GM19035 (cell line): Measurements from ENCODE around the gene CDCA3.
"Not testable (repeated sequence)": the region's sequence is repeated elsewhere in the genome, so short reads cannot be mapped to it uniquely, and the experiment has no call there.

Experiments used
- ATAC-seq: cut with Tn5 transposase; IDR thresholded peaks from one replicate; pipeline ENCODE4 v1.9.1; 2021; ENCODE audit not compliant: unreplicated experiment

CDCA3 gene

DNA sequence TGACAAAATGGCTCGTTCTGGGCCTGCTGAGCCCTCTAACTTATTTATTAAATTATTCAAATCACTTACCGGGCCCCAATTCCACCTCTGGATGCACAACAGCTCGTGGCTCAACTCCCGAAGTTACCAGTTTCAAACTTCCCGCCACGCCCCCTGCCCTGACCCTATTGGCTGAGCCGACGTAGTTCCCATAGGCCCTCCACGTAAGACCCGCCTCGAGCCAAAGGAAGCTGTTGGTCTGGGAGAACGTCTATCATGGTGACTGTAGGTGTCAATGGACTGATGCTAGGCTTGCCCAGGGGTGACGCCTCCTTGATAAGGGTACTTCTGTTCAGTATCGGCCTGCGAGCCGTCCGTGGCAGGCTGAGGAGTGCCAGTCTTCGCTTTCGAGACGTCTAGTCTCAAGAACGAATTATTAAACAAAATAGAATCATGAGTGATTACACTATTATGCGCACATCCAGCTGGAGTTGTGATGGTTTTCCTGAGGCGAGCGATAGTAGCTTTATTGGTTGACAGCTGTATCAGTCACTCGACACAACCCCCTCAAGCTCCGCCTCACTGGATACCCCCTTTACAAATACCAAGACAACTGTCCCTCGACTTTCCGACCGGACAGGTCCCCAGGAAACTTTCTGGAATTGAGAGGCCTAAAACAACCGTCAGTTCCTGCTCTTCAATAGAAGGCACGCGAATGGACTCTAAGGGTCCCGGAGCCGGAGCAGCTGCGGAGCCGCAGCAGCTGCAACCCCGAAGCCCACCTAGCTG, at the start of gene CDCA3:
CDCA3 (minus strand) TSS at position 134 of the 768 bp plus-strand sequence. CDS start 334 bp downstream, outside the sequence.
- peak; percentile 53 for ATAC-seq

DNA sequence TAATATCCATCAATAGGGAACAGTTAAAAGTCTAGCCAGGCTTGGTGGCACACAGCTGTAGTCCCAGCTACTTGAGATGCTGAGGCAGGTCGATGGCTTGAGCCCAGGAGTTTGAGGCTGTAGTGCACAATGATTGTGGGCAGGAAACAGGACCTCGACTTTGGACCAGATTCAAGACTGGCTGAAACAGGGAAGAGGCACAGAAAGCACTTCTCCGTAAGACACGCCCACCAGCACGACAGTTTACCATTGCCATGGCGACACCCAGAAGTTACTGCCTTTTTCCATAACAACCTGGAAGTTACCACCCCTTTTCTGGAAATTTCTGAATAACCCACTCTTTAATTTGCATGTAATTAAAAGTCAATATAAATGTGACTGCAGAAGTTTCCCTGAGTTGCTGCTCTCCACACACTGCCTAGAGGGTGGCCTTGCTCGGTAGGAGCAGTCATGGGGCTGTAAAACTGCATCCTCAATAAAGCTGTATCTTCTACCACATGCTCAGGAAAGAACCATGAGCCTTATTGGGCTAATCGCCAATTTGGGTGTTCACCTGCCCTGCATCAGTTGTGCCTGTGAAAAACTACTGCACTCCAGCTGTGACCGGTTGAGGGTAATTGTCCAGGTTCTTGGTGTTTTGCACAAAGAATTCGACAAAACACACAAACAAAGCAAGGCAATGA, 48.9 kb upstream of the CDCA3 start:
- ATAC-seq = no peak

- ATAC-seq = no peak
These were observed 48.3 kb upstream of the CDCA3 start for GRCh38 chr12:6899427-6899826.

DNA sequence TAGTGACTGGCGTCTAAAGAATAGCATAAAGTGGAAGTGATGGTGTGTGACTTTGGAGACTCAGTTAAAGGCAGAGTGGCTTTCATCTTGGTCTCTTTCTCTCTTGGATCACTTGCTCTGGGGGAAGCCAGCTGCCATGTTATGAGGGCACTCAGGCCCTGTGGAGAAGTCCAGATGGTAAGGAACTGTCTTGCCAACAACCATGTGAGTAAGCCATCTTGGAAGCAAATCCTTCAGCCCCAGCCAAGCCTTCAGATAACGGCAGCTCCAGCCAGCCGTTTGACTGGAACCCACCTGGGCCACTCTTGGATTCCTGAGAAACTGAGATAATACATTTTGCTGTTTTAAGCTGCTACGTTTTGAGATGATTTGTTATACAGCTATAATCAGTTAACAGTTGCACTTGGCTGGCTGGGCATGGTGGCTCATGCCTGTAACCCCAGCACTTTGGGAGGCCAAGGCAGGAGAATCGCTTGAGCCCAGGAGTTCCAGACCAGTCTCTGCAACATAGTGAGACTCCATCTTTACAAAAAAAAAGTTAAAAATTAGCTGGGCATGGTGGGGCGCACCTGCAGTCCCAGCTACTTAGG, 45.9 kb upstream of the CDCA3 start:
- no peak for ATAC-seq

- no peak for ATAC-seq
These were observed 43.2 kb upstream of the CDCA3 start for GRCh38 chr12:6894321-6894720.

DNA sequence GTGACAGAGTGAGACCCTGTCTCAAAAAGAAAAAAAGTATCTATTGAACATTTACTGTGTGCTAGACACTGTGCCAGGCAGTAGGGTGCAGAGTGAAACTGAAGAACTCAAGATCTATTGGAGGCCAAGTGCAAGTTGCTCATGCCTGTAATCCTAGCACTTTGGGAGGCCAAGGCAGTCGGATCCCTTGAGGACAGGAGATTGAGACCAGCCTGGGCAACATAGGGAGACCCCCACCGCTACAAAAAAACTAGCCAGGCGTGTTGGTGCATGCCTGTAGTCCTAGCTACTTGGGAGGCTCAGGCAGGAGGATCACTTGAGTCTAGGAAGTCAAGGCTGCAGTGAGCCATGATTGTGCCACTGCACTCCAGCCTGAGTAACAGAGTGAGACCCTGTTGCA, 41.6 kb upstream of the CDCA3 start:
- ATAC-seq = not testable (repeated sequence)

GRCh38 chr12:6891646-6892001, 40.5 kb upstream of the CDCA3 start:
- peak; percentile 2 for ATAC-seq

GRCh38 chr12:6890789-6891645, 39.9 kb upstream of the CDCA3 start:
- ATAC-seq = peak; percentile 98

- ATAC-seq = not testable (repeated sequence)
These were observed 38.9 kb upstream of the CDCA3 start for GRCh38 chr12:6889775-6890573.

DNA sequence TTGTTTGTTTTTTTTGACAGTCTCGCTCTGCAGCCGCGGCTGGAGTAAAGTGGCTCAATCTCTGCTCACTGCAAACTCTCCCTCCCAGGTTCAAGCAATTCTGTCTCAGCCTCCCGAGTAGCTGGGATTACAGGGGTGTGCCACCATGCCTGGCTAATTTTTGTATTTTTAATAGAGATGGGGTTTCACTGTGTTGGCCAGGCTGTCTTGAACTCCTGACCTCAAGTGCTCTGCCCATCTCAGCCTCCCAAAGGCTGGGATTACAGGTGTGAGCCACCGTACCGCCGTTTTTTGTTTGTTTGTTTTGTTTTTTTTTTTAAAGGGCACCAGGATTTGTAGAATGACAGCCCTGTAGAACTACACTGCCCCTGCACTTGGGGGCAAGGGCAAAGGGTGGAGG, 37.7 kb upstream of the CDCA3 start:
- ATAC-seq = not testable (repeated sequence)

GRCh38 chr12:6888360-6888759, 37.3 kb upstream of the CDCA3 start:
- no peak for ATAC-seq

GRCh38 chr12:6887460-6887859, 36.4 kb upstream of the CDCA3 start:
- ATAC-seq = no peak

DNA sequence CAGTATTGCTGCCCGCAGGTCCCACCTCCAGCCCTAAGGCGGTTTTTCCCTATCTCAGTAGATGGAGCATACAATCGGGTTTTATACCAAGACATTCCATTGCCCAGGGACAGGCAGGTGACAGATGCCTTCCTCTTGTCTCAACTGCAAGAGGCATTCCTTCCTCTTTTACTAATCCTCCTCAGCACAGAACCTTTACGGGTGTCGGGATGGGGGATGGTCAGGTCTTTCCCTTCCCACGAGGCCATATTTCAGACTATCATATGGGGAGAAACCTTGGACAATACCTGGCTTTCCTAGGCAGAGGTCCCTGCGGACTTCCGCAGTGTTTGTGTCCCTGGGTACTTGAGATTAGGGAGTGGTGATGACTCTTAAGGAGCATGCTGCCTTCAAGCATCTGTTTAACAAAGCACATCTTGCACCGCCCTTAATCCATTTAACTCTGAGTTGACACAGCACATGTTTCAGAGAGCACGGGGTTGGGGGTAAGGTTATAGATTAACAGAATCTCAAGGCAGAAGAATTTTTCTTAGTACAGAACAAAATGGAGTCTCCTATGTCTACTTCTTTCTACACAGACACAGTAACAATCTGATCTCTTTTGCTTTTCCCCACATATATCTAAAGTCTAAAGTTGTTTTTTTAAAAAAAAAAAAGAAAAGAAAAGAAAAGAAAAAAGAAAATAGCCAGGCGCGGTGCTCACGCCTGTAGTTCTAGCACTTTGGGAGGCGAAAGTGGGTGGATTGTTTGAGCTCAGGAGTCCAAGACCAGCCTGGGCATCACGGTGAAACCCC, 35.3 kb upstream of the CDCA3 start:
- ATAC-seq = not testable (repeated sequence)

- no peak for ATAC-seq
These were observed 33.5 kb upstream of the CDCA3 start for GRCh38 chr12:6884539-6884938.

DNA sequence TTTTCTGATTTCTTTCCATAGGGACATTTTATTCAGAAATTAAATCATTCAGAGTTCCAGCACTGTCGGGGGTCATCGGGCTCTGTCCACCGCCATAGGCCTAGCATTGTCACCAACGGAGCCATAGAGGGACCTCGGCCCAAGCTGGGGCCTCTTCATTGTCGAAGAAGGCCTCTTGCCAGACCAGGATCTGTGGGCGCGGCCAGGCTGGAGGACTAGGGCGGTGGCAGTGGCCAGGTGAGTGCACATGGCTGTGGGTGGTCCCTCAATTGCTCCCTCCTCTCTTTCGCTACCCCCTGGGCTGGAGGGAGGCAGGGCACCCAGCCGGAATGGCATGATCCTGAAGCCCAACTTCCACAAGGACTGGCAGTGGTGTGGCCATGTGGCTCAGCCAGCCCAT, 32.6 kb upstream of the CDCA3 start:
- no peak for ATAC-seq

- ATAC-seq = no peak
These were observed 32.2 kb upstream of the CDCA3 start for GRCh38 chr12:6883252-6883651.

GRCh38 chr12:6879824-6880223, 28.7 kb upstream of the CDCA3 start:
- not testable (repeated sequence) for ATAC-seq

DNA sequence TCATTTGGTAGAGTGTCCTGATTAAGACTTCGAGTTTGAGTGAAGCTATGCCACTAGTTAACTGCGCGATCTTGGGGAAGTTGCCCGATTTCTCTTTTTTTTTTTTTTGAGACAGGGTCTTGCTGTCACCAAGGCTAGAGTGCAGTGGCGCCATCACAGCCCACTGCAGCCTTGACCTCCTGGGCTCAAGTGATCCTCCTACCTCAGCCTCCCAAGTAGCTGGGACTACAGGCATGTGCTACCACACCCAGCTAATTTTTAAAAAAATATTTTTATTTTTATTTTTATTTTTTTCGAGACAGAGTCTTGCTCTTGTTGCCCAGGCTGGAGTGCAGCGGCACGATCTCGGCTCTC, 22.9 kb upstream of the CDCA3 start:
- ATAC-seq = not testable (repeated sequence)

GRCh38 chr12:6873094-6874014, 22.3 kb upstream of the CDCA3 start, which contains the start of gene SPSB2:
Gene SPSB2, minus strand, starts transcription at chr12:6873303. Its CDS starts 402 bp downstream, at chr12:6872901.
- peak; percentile 68 for ATAC-seq
